Esophagus squamous epithelium (tissue), 4 donors: ENCODE measurements around the gene MEPCE.

ENCODE experiments used
- CTCF ChIP-seq, 6 experiments: fragments of 450-650 bp in 4 of 6; fragments of 200-600 bp in 2 of 6; sonication (generic) in 2 of 6; IDR thresholded peaks; one replicate each; pipeline ENCODE4 v1.5.1; 2016 to 2019; ENCODE audit warnings: antibody characterized with exemption in 6 of 6, mild to moderate bottlenecking in 4 of 6, moderate library complexity in 4 of 6
- POLR2A ChIP-seq, 4 donors: fragments of 450-650 bp; IDR thresholded peaks; one replicate each; pipeline ENCODE4 v1.6.1; 2017; ENCODE audit warnings: antibody characterized with exemption in 4 of 4, mild to moderate bottlenecking in 4 of 4, moderate library complexity in 3 of 4

DNA sequence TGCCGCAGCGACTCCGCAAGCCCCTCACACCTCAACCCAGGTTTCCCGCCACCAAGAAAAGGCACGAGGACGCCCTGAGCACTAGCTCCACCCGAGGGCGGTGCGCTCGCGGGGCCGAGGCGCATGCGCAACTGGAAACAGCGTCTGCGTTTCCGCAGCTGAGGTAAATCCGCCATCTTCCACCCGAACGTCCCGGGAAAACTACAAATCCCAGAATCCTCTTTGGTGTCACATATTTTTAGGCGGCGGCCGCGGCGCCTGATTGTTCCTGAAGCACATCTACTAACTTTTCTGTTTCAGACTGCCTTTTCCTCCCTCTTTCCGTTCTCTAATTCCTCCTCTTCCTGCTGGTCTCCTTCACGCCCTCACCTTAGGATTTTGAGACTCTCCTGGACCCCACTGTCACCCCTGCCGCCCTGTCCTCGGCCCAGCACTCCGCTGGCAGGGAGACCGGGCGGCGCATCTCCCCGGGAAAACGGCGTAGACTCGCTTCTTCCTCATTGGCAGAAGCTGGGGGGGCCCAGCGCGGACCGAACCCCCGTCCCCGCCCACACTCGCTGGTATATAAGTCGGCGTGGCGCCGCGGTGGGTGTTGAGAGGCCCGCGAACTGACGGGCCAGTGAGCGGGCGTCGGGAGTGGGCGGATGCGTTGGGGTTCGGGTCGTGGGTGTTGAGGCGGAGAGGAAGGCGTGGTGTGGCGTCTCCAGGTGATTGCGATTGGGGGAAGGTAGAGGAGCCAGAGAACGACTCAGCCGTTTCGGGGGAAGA, 1.2 kb upstream of the MEPCE start, which contains the start of gene ZCWPW1:
- TF ChIP-seq POLR2A (IDR thresholded peaks at IDR 0.05) (peak; percentile 78 to 100 (median 100)), CTCF (IDR thresholded peaks at IDR 0.05) (peak in 3 of 6 experiments; percentile 2 to 22 (median 6))
